Stimulated activated CD8-positive, alpha-beta memory T cell treated with anti-CD3 and anti-CD28 coated beads, Interleukin-4, amount 100 ng/mL, for 1 hour (primary cell): ENCODE results near the gene VASN.
"Not testable (repeated sequence)": the region's sequence is repeated elsewhere in the genome, so short reads cannot be mapped to it uniquely, and the experiment has no call there.

ENCODE experiments used
- DNase-seq, 2 donors: peaks; one replicate each; pipeline ENCODE4 v3.0.0-alpha.2; 2020; ENCODE audit warnings: low read depth in 2 of 2, low spot score in 1 of 2

Gene VASN

GRCh38 chr16:4383591-4384444 is 12.2 kb downstream of the VASN start:
- no peak for DNase-seq

GRCh38 chr16:4384509-4384942 is 12.9 kb downstream of the VASN start:
- no peak for DNase-seq

GRCh38 chr16:4385066-4385788 is 13.6 kb downstream of the VASN start:
- DNase-seq: no peak

GRCh38 chr16:4385789-4386450 is 14.3 kb downstream of the VASN start:
- DNase-seq: no peak

GRCh38 chr16:4386451-4386805 is 14.8 kb downstream of the VASN start:
- no peak for DNase-seq

- no peak for DNase-seq
Measured at GRCh38 chr16:4386951-4387565, 15.4 kb downstream of the VASN start.

GRCh38 chr16:4387781-4388180 is 16.1 kb downstream of the VASN start:
- no peak for DNase-seq

GRCh38 chr16:4388271-4389021 is 16.8 kb downstream of the VASN start:
- DNase-seq: no peak

- DNase-seq: no peak
Measured at GRCh38 chr16:4389051-4389955, 17.7 kb downstream of the VASN start.

GRCh38 chr16:4390266-4391260 is 18.9 kb downstream of the VASN start:
- DNase-seq: no peak

GRCh38 chr16:4391631-4392381 is 20.2 kb downstream of the VASN start:
- DNase-seq: no peak

GRCh38 chr16:4392382-4393239 is 21.0 kb downstream of the VASN start:
- no peak for DNase-seq

- DNase-seq: no peak
Measured at GRCh38 chr16:4393240-4393600, 21.6 kb downstream of the VASN start.

GRCh38 chr16:4393850-4394249 is 22.2 kb downstream of the VASN start:
- not testable (repeated sequence) for DNase-seq

GRCh38 chr16:4395055-4395726 is 23.5 kb downstream of the VASN start:
- DNase-seq: no peak

- no peak for DNase-seq
Measured at GRCh38 chr16:4399001-4399730, 27.5 kb downstream of the VASN start.
